ENCODE measurements around the gene TMEM178B. TPM values are rescaled to one million over a fixed set of nuclear protein-coding genes. Genes with fewer than 3 reads are reported as not detected.
"Not testable (repeated sequence)": the region's sequence is repeated elsewhere in the genome, so short reads cannot be mapped to it uniquely, and the experiment has no call there.

TMEM178B gene
- polyA plus RNA-seq, 1 donor from 2014 or later: 40.7 TPM

DNA sequence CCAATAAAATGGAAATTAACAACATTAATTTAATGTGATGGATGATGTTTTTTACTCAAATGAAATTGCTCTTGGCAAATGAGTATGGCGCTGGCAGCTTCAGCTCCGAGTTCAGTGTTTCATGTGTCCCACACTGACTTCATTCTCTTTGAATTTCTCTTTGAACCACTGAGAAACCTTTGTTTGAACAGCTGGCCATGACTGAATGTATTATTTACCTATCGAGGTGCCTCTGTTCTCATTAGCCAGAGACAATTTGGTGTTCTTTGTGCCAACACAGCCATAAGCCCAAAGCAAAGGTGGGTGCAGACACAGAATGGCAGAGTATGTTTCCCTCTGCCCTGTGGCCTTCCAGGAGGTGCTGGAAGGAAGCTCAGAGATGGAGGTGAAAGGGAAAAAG lies 42.1 kb downstream of the TMEM178B start:
- Histone ChIP-seq H2AFZ (ENCODE audit: low read depth, low read length) (no peak overlapping the region), H3F3A (ENCODE audit: insufficient read depth, low read length, poor library complexity, severe bottlenecking) (no peaks in the 10 kb centered on the region), H3K36me3 (ENCODE audit: insufficient read depth, low read length) (peaks cover 6% of the 10 kb centered on the region), H3K4me3 (ENCODE audit: low read length) (no peak overlapping the region), H3K27me3 (ENCODE audit: insufficient read depth, low read depth, low read length) (no peaks in the 10 kb centered on the region), H3K79me2 (replicated peaks; ENCODE audit: insufficient read depth, low read length) (peaks cover 37% of the 10 kb centered on the region), H4K20me1 (ENCODE audit: insufficient read depth) (no peaks in the 10 kb centered on the region), H3K9me2 (ENCODE audit: insufficient read depth, low read length) (no peaks in the 10 kb centered on the region), H3K27ac (ENCODE audit: low read length) (no peak overlapping the region), H3K9me3 (ENCODE audit: low read length) (no peaks in the 10 kb centered on the region), H3K4me2 (ENCODE audit: low read length) (no peak overlapping the region), H3K9ac (ENCODE audit: low read length) (no peak overlapping the region)
- TF ChIP-seq POLR2AphosphoS5 (IDR thresholded peaks at IDR 0.05) (no peak), EZH2 (IDR thresholded peaks at IDR 0.05; ENCODE audit: borderline replicate concordance, insufficient read depth, low read length, poor library complexity, severe bottlenecking) (no peak), EP300 (conservative IDR thresholded peaks at IDR 0.05; ENCODE audit: poor library complexity, severe bottlenecking) (no peak)
- TF ChIP-seq, protein P1, sequence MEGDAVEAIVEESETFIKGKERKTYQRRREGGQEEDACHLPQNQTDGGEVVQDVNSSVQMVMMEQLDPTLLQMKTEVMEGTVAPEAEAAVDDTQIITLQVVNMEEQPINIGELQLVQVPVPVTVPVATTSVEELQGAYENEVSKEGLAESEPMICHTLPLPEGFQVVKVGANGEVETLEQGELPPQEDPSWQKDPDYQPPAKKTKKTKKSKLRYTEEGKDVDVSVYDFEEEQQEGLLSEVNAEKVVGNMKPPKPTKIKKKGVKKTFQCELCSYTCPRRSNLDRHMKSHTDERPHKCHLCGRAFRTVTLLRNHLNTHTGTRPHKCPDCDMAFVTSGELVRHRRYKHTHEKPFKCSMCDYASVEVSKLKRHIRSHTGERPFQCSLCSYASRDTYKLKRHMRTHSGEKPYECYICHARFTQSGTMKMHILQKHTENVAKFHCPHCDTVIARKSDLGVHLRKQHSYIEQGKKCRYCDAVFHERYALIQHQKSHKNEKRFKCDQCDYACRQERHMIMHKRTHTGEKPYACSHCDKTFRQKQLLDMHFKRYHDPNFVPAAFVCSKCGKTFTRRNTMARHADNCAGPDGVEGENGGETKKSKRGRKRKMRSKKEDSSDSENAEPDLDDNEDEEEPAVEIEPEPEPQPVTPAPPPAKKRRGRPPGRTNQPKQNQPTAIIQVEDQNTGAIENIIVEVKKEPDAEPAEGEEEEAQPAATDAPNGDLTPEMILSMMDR (IDR thresholded peaks at IDR 0.05; ENCODE audit: poor library complexity, severe bottlenecking): no peak
- TF ChIP-seq, protein P2, sequence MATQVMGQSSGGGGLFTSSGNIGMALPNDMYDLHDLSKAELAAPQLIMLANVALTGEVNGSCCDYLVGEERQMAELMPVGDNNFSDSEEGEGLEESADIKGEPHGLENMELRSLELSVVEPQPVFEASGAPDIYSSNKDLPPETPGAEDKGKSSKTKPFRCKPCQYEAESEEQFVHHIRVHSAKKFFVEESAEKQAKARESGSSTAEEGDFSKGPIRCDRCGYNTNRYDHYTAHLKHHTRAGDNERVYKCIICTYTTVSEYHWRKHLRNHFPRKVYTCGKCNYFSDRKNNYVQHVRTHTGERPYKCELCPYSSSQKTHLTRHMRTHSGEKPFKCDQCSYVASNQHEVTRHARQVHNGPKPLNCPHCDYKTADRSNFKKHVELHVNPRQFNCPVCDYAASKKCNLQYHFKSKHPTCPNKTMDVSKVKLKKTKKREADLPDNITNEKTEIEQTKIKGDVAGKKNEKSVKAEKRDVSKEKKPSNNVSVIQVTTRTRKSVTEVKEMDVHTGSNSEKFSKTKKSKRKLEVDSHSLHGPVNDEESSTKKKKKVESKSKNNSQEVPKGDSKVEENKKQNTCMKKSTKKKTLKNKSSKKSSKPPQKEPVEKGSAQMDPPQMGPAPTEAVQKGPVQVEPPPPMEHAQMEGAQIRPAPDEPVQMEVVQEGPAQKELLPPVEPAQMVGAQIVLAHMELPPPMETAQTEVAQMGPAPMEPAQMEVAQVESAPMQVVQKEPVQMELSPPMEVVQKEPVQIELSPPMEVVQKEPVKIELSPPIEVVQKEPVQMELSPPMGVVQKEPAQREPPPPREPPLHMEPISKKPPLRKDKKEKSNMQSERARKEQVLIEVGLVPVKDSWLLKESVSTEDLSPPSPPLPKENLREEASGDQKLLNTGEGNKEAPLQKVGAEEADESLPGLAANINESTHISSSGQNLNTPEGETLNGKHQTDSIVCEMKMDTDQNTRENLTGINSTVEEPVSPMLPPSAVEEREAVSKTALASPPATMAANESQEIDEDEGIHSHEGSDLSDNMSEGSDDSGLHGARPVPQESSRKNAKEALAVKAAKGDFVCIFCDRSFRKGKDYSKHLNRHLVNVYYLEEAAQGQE (IDR thresholded peaks at IDR 0.05; ENCODE audit: borderline replicate concordance): no peak

GRCh38 chr7:141116661-141117060 lies 42.8 kb downstream of the TMEM178B start:
- H3K9ac ChIP-seq (ENCODE audit: low read length); H3K27me3 ChIP-seq (ENCODE audit: insufficient read depth, low read depth, low read length); H4K20me1 ChIP-seq (ENCODE audit: insufficient read depth); H3K9me3 ChIP-seq (ENCODE audit: low read length); H2AFZ ChIP-seq (ENCODE audit: low read depth, low read length); H3K4me2 ChIP-seq (ENCODE audit: low read length); H3F3A ChIP-seq (ENCODE audit: insufficient read depth, low read length, poor library complexity, severe bottlenecking); H3K4me3 ChIP-seq (ENCODE audit: low read length); H3K9me2 ChIP-seq (ENCODE audit: insufficient read depth, low read length); H3K27ac ChIP-seq (ENCODE audit: low read length); H3K36me3 ChIP-seq (ENCODE audit: insufficient read depth, low read length): not testable (repeated sequence)
- H3K79me2 ChIP-seq (replicated peaks; ENCODE audit: insufficient read depth, low read length): peaks cover 39% of the 10 kb centered on the region

DNA sequence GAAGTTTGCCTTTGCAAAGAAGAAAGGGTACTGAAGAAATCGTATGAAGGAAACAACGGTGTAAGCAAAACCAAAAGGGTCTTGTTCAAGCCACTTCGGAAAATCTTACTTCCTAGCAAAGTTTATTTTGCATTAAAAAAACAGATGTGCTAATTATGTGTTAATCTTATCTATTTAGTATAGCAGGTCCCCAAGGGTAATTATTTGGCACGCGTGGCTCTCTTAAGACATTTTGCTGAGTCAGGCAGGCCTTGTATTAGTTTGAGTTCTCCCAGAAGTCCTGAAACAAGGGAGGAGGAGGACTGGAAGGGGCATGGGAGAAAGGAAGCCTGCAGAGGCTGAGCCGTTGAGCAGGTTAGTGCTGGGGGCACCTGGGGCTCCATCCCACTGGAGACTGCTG lies 44.9 kb downstream of the TMEM178B start:
- no peaks in the 10 kb centered on the region for H4K20me1 ChIP-seq (ENCODE audit: insufficient read depth)
- no peak for TF ChIP-seq RAD21 (conservative IDR thresholded peaks at IDR 0.05)
- TF ChIP-seq, protein P2 (IDR thresholded peaks at IDR 0.05; ENCODE audit: borderline replicate concordance): no peak
- no peak for TF ChIP-seq SMC3 (conservative IDR thresholded peaks at IDR 0.05; ENCODE audit: poor library complexity)
- TF ChIP-seq, protein P1 (IDR thresholded peaks at IDR 0.05; ENCODE audit: poor library complexity, severe bottlenecking): no peak
- no peak for TF ChIP-seq POLR2AphosphoS5 (IDR thresholded peaks at IDR 0.05)
- TF ChIP-seq TAF1 (IDR thresholded peaks at IDR 0.05; ENCODE audit: low read depth): no peak
- no peak for TF ChIP-seq EZH2 (IDR thresholded peaks at IDR 0.05; ENCODE audit: borderline replicate concordance, insufficient read depth, low read length, poor library complexity, severe bottlenecking)
- TF ChIP-seq MXI1 (conservative IDR thresholded peaks at IDR 0.05; ENCODE audit: poor library complexity, severe bottlenecking): no peak
- no peaks in the 10 kb centered on the region for H3F3A ChIP-seq (ENCODE audit: insufficient read depth, low read length, poor library complexity, severe bottlenecking)
- H3K79me2 ChIP-seq (replicated peaks; ENCODE audit: insufficient read depth, low read length): peaks cover 34% of the 10 kb centered on the region
- H3K27me3 ChIP-seq (ENCODE audit: insufficient read depth, low read depth, low read length): no peaks in the 10 kb centered on the region
- H3K4me2 ChIP-seq (ENCODE audit: low read length): no peak overlapping the region
- H3K4me3 ChIP-seq (ENCODE audit: low read length): no peak overlapping the region
- peaks cover 6% of the 10 kb centered on the region for H3K36me3 ChIP-seq (ENCODE audit: insufficient read depth, low read length)
- H3K9ac ChIP-seq (ENCODE audit: low read length): no peak overlapping the region
- no peak overlapping the region for H3K27ac ChIP-seq (ENCODE audit: low read length)
- no peaks in the 10 kb centered on the region for H3K9me2 ChIP-seq (ENCODE audit: insufficient read depth, low read length)
- no peaks in the 10 kb centered on the region for H3K9me3 ChIP-seq (ENCODE audit: low read length)
- H2AFZ ChIP-seq (ENCODE audit: low read depth, low read length): no peak overlapping the region

All from neural cell (in vitro differentiated cells).